ENCODE results near the gene PPP6R3.
A peak's percentile ranks its signal among the peaks of the same experiment; 100 is the strongest.

Gene PPP6R3

GRCh38 chr11:68560216-68560615 lies 99.7 kb downstream of the PPP6R3 start:
- no peak for DNase-seq (ENCODE audit: low read depth in 3 of 3)

- DNase-seq (ENCODE audit: low read depth in 3 of 3), result no peak
These were observed 102.9 kb downstream of the PPP6R3 start for GRCh38 chr11:68563454-68563853.

GRCh38 chr11:68564261-68564660 lies 103.7 kb downstream of the PPP6R3 start:
- DNase-seq (ENCODE audit: low read depth in 3 of 3), result no peak

- no peak for DNase-seq (ENCODE audit: low read depth in 3 of 3)
These were observed 105.2 kb downstream of the PPP6R3 start for GRCh38 chr11:68565768-68566167.

- no peak for DNase-seq (ENCODE audit: low read depth in 3 of 3)
These were observed 107.0 kb downstream of the PPP6R3 start for GRCh38 chr11:68567553-68567952.

- DNase-seq (ENCODE audit: low read depth in 3 of 3), result no peak
These were observed 108.8 kb downstream of the PPP6R3 start for GRCh38 chr11:68569357-68569756.

- DNase-seq (ENCODE audit: low read depth in 3 of 3), result no peak
These were observed 110.1 kb downstream of the PPP6R3 start for GRCh38 chr11:68570691-68571090.

GRCh38 chr11:68574308-68574707 lies 113.8 kb downstream of the PPP6R3 start:
- no peak for DNase-seq (ENCODE audit: low read depth in 3 of 3)

GRCh38 chr11:68575025-68575665 lies 114.6 kb downstream of the PPP6R3 start:
- DNase-seq (ENCODE audit: low read depth in 3 of 3), result no peak

GRCh38 chr11:68579455-68579854 lies 118.9 kb downstream of the PPP6R3 start:
- no peak for DNase-seq (ENCODE audit: low read depth in 3 of 3)

- DNase-seq (ENCODE audit: low read depth in 3 of 3), result no peak
These were observed 120.9 kb downstream of the PPP6R3 start for GRCh38 chr11:68581439-68581838.

- DNase-seq (ENCODE audit: low read depth in 3 of 3), result no peak
These were observed 121.3 kb downstream of the PPP6R3 start for GRCh38 chr11:68581901-68582300.

- DNase-seq (ENCODE audit: low read depth in 3 of 3), result no peak
These were observed 122.0 kb downstream of the PPP6R3 start for GRCh38 chr11:68582416-68583040.

- DNase-seq (ENCODE audit: low read depth in 3 of 3), result no peak
These were observed 122.5 kb downstream of the PPP6R3 start for GRCh38 chr11:68583041-68583446.

GRCh38 chr11:68584097-68584496 lies 123.5 kb downstream of the PPP6R3 start:
- peak; percentile 19 to 59 (median 31) for DNase-seq (ENCODE audit: low read depth in 3 of 3)

- DNase-seq (ENCODE audit: low read depth in 3 of 3), result no peak
These were observed 124.5 kb downstream of the PPP6R3 start for GRCh38 chr11:68584991-68585524.

GRCh38 chr11:68589547-68590216 lies 129.1 kb downstream of the PPP6R3 start:
- DNase-seq (ENCODE audit: low read depth in 3 of 3), result no peak

- no peak for DNase-seq (ENCODE audit: low read depth in 3 of 3)
These were observed 131.2 kb downstream of the PPP6R3 start for GRCh38 chr11:68591719-68592118.

- DNase-seq (ENCODE audit: low read depth in 3 of 3), result no peak
These were observed 132.9 kb downstream of the PPP6R3 start for GRCh38 chr11:68593441-68593840.

GRCh38 chr11:68594123-68594522 lies 133.6 kb downstream of the PPP6R3 start:
- no peak for DNase-seq (ENCODE audit: low read depth in 3 of 3)

GRCh38 chr11:68596231-68596630 lies 135.7 kb downstream of the PPP6R3 start:
- no peak for DNase-seq (ENCODE audit: low read depth in 3 of 3)

- DNase-seq (ENCODE audit: low read depth in 3 of 3), result no peak
These were observed 138.5 kb downstream of the PPP6R3 start for GRCh38 chr11:68598816-68599653.
